H9 (cell line): ENCODE data around the gene CXorf58. TPM values are rescaled to one million over a fixed set of nuclear protein-coding genes. Genes with fewer than 3 reads are reported as not detected.

ENCODE experiments used
- DNase-seq: peaks from one replicate; pipeline ENCODE4 v3.0.0-alpha.2; 2017
- H2AFZ ChIP-seq: one replicate; pipeline ENCODE4 v1.6.1; 2013; ENCODE audit warnings: mild to moderate bottlenecking, low read length, control low read depth, moderate library complexity
- H2AK5ac ChIP-seq: 2 replicates; pipeline ENCODE4 v1.6.1; 2013; ENCODE audit warnings: low read length, control low read depth, mixed read lengths; ENCODE audit not compliant: insufficient read length
- H2BK120ac ChIP-seq: one replicate; pipeline ENCODE4 v1.6.1; 2013; ENCODE audit warnings: low read depth, mild to moderate bottlenecking, low read length, control low read depth, inconsistent platforms; ENCODE audit not compliant: poor library complexity, severe bottlenecking
- H2BK12ac ChIP-seq: 2 replicates; pipeline ENCODE4 v1.6.1; 2013; ENCODE audit warnings: low read length, control low read depth, mixed read lengths, low read depth; ENCODE audit not compliant: insufficient read length
- H2BK15ac ChIP-seq: 2 replicates; pipeline ENCODE4 v1.6.1; 2013; ENCODE audit warnings: low read depth, low read length, control low read depth
- H2BK20ac ChIP-seq: one replicate; pipeline ENCODE4 v1.6.1; 2013; ENCODE audit warnings: low read depth, mild to moderate bottlenecking, low read length, control low read depth, inconsistent platforms; ENCODE audit not compliant: poor library complexity, severe bottlenecking
- H2BK5ac ChIP-seq: 2 replicates; pipeline ENCODE4 v1.6.1; 2013; ENCODE audit warnings: low read length, control low read depth, mixed read lengths; ENCODE audit not compliant: insufficient read length
- H3K14ac ChIP-seq: 2 replicates; pipeline ENCODE4 v1.6.1; 2013; ENCODE audit warnings: low read length, control low read depth; ENCODE audit not compliant: insufficient read depth
- H3K18ac ChIP-seq: 2 replicates; pipeline ENCODE4 v1.6.1; 2013; ENCODE audit warnings: low read depth, mild to moderate bottlenecking, mixed read lengths, low read length, control low read depth; ENCODE audit not compliant: insufficient read length
- H3K23ac ChIP-seq: 2 replicates; pipeline ENCODE4 v1.6.1; 2013; ENCODE audit warnings: low read length, control low read depth, mixed read lengths, low read depth; ENCODE audit not compliant: insufficient read length
- H3K23me2 ChIP-seq: 2 replicates; pipeline ENCODE4 v1.6.1; 2013; ENCODE audit warnings: low read depth, mild to moderate bottlenecking, mixed read lengths, low read length, control low read depth; ENCODE audit not compliant: insufficient read length, poor library complexity, severe bottlenecking
- H3K27ac ChIP-seq: 2 replicates; pipeline ENCODE4 v1.5.1; 2013; ENCODE audit warnings: low read length, control low read depth, mixed read lengths, low read depth; ENCODE audit not compliant: insufficient read length
- H3K27me3 ChIP-seq: 2 replicates; pipeline ENCODE4 v1.6.1; 2013; ENCODE audit warnings: low read length, control low read depth, inconsistent platforms; ENCODE audit not compliant: insufficient read depth
- H3K4ac ChIP-seq: 2 replicates; pipeline ENCODE4 v1.6.1; 2013; ENCODE audit warnings: low read depth, mild to moderate bottlenecking, control low read depth, inconsistent platforms, low read length, moderate library complexity
- H3K4me1 ChIP-seq: 2 replicates; pipeline ENCODE4 v1.6.1; 2013; ENCODE audit warnings: low read length, control low read depth, inconsistent platforms; ENCODE audit not compliant: insufficient read depth
- H3K4me2 ChIP-seq: 2 replicates; pipeline ENCODE4 v1.6.1; 2013; ENCODE audit warnings: low read length, control low read depth, mixed read lengths; ENCODE audit not compliant: insufficient read length, insufficient read depth
- H3K56ac ChIP-seq: 2 replicates; pipeline ENCODE4 v1.6.1; 2013; ENCODE audit warnings: low read depth, mild to moderate bottlenecking, mixed read lengths, low read length, control low read depth; ENCODE audit not compliant: insufficient read length
- H3K79me1 ChIP-seq: 2 replicates; pipeline ENCODE4 v1.6.1; 2013; ENCODE audit warnings: low read depth, mild to moderate bottlenecking, moderate library complexity, low read length, control low read depth, inconsistent platforms; ENCODE audit not compliant: insufficient read depth, poor library complexity, severe bottlenecking
- H3K79me2 ChIP-seq: 2 replicates; pipeline ENCODE4 v1.6.1; 2013; ENCODE audit warnings: low read length, control low read depth, inconsistent platforms; ENCODE audit not compliant: insufficient read depth
- H3K9ac ChIP-seq: 2 replicates; pipeline ENCODE4 v1.6.1; 2013; ENCODE audit warnings: low read length, control low read depth, mixed read lengths; ENCODE audit not compliant: insufficient read length; ENCODE audit errors: extremely low read depth
- H3K9me3 ChIP-seq: one replicate; pipeline ENCODE4 v1.6.1; 2013; ENCODE audit warnings: low read depth, low read length, inconsistent platforms; ENCODE audit not compliant: control insufficient read depth
- H3T11ph ChIP-seq: one replicate; pipeline ENCODE4 v1.6.1; 2013; ENCODE audit warnings: mild to moderate bottlenecking, low read length, control low read depth, inconsistent platforms
- H4K20me1 ChIP-seq: one replicate; pipeline ENCODE4 v1.6.1; 2013; ENCODE audit not compliant: control insufficient read depth, insufficient read length, insufficient read depth
- H4K5ac ChIP-seq: 2 replicates; pipeline ENCODE4 v1.6.1; 2013; ENCODE audit warnings: low read depth, mild to moderate bottlenecking, mixed read lengths, low read length, control low read depth; ENCODE audit not compliant: insufficient read length
- H4K8ac ChIP-seq: replicated peaks from 2 replicates; pipeline ENCODE4 v1.6.1; 2013; ENCODE audit warnings: low read length, control low read depth, mixed read lengths, low read depth; ENCODE audit not compliant: insufficient read length
- H4K91ac ChIP-seq: 2 replicates; pipeline ENCODE4 v1.6.1; 2013; ENCODE audit warnings: low read depth, mild to moderate bottlenecking, moderate library complexity, mixed read lengths, low read length, control low read depth; ENCODE audit not compliant: insufficient read length
- H3K27ac Mint-ChIP-seq, 3 experiments: 2 replicates in 2 of 3; 3 replicates in 1 of 3; pipeline ENCODE4 v1.8.0; 2020 to 2021; ENCODE audit warnings: mixed read lengths in 3 of 3, mild to moderate bottlenecking in 1 of 3, moderate library complexity in 1 of 3
- H3K27me3 Mint-ChIP-seq: 2 replicates; pipeline ENCODE4 v1.8.0; 2021; ENCODE audit warnings: low read depth, mild to moderate bottlenecking, moderate library complexity, mixed read lengths
- H3K36me3 Mint-ChIP-seq, 3 experiments: 2 replicates in 2 of 3; 3 replicates in 1 of 3; pipeline ENCODE4 v1.8.0; 2020 to 2021; ENCODE audit warnings: low read depth in 3 of 3, mixed read lengths in 3 of 3; ENCODE audit not compliant: insufficient read depth in 1 of 3
- H3K4me1 Mint-ChIP-seq, 2 experiments: 2 replicates each; pipeline ENCODE4 v1.8.0; 2020; ENCODE audit warnings: mixed read lengths in 2 of 2
- H3K4me3 Mint-ChIP-seq, 2 experiments: 2 replicates in 1 of 2; 3 replicates in 1 of 2; pipeline ENCODE4 v1.8.0; 2020 to 2021; ENCODE audit warnings: mild to moderate bottlenecking in 2 of 2, mixed read lengths in 2 of 2, moderate library complexity in 1 of 2
- H3K9me3 Mint-ChIP-seq, 2 experiments: 2 replicates in 1 of 2; 3 replicates in 1 of 2; pipeline ENCODE4 v1.8.0; 2020; ENCODE audit warnings: mild to moderate bottlenecking in 2 of 2, mixed read lengths in 2 of 2, moderate library complexity in 1 of 2
- CTCF ChIP-seq: fragments of 200-600 bp; sonication (generic); conservative IDR thresholded peaks from 3 replicates; pipeline ENCODE4 v1.8.0; 2021; ENCODE audit warnings: antibody characterized with exemption, mild to moderate bottlenecking
- WGBS: extraction: QIAGEN DNeasy Blood & Tissue Kit; methylation state at CpG from one replicate; pipeline ENCODE4 v1.1.7; 2013; ENCODE audit warnings: missing lambda C conversion rate, low lambda C conversion rate, mixed read lengths; ENCODE audit not compliant: insufficient read length; ENCODE audit errors: extremely low coverage; 5-methylcytosine and 5-hydroxymethylcytosine counted together
- total RNA-seq: library from RNA; stranded (reverse); gene quantifications from 2 replicates; pipeline ENCODE4 v1.2.1, GENCODE V29; 2021

The CXorf58 gene
- total RNA-seq, 1 experiment from 2014 or later = not detected

- no peak overlapping the region for H2BK12ac ChIP-seq
- H3K23ac ChIP-seq = no peak overlapping the region
- no peaks in the 10 kb centered on the region for H3K79me1 ChIP-seq
- H2AK5ac ChIP-seq = no peak overlapping the region
- H3K27me3 ChIP-seq = no peaks in the 10 kb centered on the region
- no peak overlapping the region for H2BK20ac ChIP-seq
- H3K4me1 Mint-ChIP-seq = peaks cover 11 to 21% of the 10 kb centered on the region in 2 experiments
- no peak for DNase-seq
- H3K18ac ChIP-seq = no peak overlapping the region
- no peak overlapping the region for H2BK15ac ChIP-seq
- H3K9me3 ChIP-seq = no peaks in the 10 kb centered on the region
- H3K4me2 ChIP-seq = no peak overlapping the region
- H2BK120ac ChIP-seq = peak overlapping the region; percentile 55
- no peak overlapping the region for H3K14ac ChIP-seq
- no peak overlapping the region for H3K9ac ChIP-seq
- TF ChIP-seq CTCF = no peak
- H4K8ac ChIP-seq = no peak overlapping the region
- H3K27me3 Mint-ChIP-seq = peaks cover 4% of the 10 kb centered on the region; the same call in 1 of the 2 replicates
- H3K4ac ChIP-seq = no peak overlapping the region
- no peaks in the 10 kb centered on the region for H3K79me2 ChIP-seq
- WGBS = no CpG with 5 or more reads among the region's 1 CpG
- no peak overlapping the region for H4K5ac ChIP-seq
- no peak overlapping the region for H3K27ac Mint-ChIP-seq
- H3K4me3 Mint-ChIP-seq = no peak overlapping the region
- H3K23me2 ChIP-seq = no peaks in the 10 kb centered on the region
- no peaks in the 10 kb centered on the region for H3K9me3 Mint-ChIP-seq
- H4K20me1 ChIP-seq = no peaks in the 10 kb centered on the region
- H3K56ac ChIP-seq = no peak overlapping the region
- H4K91ac ChIP-seq = no peak overlapping the region
- no peak overlapping the region for H2BK5ac ChIP-seq
- H3K4me1 ChIP-seq = no peaks in the 10 kb centered on the region; the same call in 1 of the 2 replicates
- H2AFZ ChIP-seq = no peak overlapping the region
- H3T11ph ChIP-seq = no peak overlapping the region
- H3K27ac ChIP-seq = no peak overlapping the region
- no peaks in the 10 kb centered on the region; a peak in 1 of 7 replicates for H3K36me3 Mint-ChIP-seq
These were observed 37.4 kb downstream of the CXorf58 start for GRCh38 chrX:23945206-23945605.
